ENCODE data around the gene AHSA1.

Gene AHSA1

DNA sequence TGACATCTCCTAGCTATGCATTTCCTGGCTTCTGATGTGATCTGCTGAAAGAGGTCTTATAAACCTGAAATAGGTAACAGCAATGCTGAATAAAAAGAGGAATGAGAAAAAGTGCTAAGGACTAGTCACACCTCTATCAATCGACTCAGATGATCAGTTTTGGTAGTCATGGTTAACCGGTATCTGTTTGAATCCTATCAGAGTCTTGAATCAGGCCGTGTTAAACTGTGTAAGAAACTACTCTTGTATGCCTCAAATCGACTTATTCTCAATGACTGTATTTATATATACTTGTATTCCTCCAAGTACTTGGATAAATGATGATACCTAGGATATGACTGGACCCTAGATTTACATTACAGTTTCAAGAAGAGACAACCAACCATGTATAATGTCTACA, 51.5 kb downstream of the AHSA1 start:
- DNase-seq (ENCODE audit: low read depth): no peak

GRCh38 chr14:77511486-77512162, 53.7 kb downstream of the AHSA1 start:
- no peak for DNase-seq (ENCODE audit: low read depth)

GRCh38 chr14:77516126-77516525, 58.2 kb downstream of the AHSA1 start:
- DNase-seq (ENCODE audit: low read depth): no peak

All from activated T-cell treated with anti-CD3 and anti-CD28 coated beads for 48 hours (primary cell).